Heart left ventricle (tissue), 13 donors: ENCODE data around the gene ACR.
"Not testable (repeated sequence)": the region's sequence is repeated elsewhere in the genome, so short reads cannot be mapped to it uniquely, and the experiment has no call there.

Experiments used
- CTCF ChIP-seq, 12 donors: fragments of 200-600 bp; sonication (generic) in 4 of 12; IDR thresholded peaks; one replicate each; pipeline versions ENCODE4 v1.5.0 to v1.8.0; 2018 to 2022; ENCODE audit warnings: antibody characterized with exemption in 12 of 12, mild to moderate bottlenecking in 5 of 12
- POLR2A ChIP-seq, 2 donors: fragments of 450-650 bp; IDR thresholded peaks; one replicate each; pipeline ENCODE4 v1.6.1; 2017; ENCODE audit warnings: antibody characterized with exemption in 2 of 2, mild to moderate bottlenecking in 2 of 2, moderate library complexity in 2 of 2
- donor health status: ischemic (EF 13 %, LVEDD 7.1; RV severe dilation, severe dysfunction).
- donor health status: DM: no; HTN: yes; CAD: no.
- donor health status: DM: no; HTN: no; CAD: no.
- donor health status: ischemic (EF 25% LVEDD 6.9; RV normal size, moderate dysfunction).
- donor health status: ischemic (EF 25% LVEDD 5.7; RV mildly dilated, moderate dysfunction).
- donor health status: ischemic (EF 35%, LVEDD 5.7; RV mildly dilated, moderate dysfunction).
- donor health status: nonischemic (EF 11% LVEDD 7.7; RV severe dilation, severe dysfunction).
- donor health status: DM: yes; HTN: yes; CAD: no.
- donor health status: PGD.
- donor health status: ischemic (EF 29% LVEDD 5.4; RV normal size, mild dysfunction).
- donor health status: nonischemic (EF 23%, LVEDD 6.1; RV moderate dilation, normal function).

- not testable (repeated sequence) for TF ChIP-seq CTCF, POLR2A (IDR thresholded peaks at IDR 0.05)
Measured at GRCh38 chr22:50755251-50755650, 17.2 kb downstream of the ACR start.
